ENCODE results near the gene MXD3.
"Not testable (repeated sequence)": the region's sequence is repeated elsewhere in the genome, so short reads cannot be mapped to it uniquely, and the experiment has no call there.

Gene MXD3

DNA sequence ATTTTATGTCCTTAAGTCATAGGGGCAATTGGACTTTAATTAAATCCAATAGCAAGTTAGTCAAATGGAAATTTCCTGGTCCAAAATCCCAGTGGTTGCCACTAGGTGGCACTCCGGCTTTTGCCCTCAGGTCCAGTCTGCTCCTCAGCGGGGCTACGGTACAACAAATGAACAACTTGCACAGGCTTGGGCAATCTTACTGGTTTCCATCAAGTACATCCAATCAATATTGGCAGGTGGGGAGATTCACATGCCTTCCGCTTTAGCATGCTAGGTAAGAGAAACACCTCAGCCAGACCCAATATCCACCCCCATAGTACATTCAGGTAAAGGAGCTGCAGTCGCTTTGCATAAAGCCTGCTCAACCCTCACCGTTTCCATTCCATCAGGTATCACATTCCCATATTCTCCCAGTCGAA, 6.3 kb upstream of the MXD3 start:
- peak; percentile 63 for DNase-seq

GRCh38 chr5:177316005-177316404, 4.3 kb upstream of the MXD3 start:
- no peak for DNase-seq

- no peak for DNase-seq
These were observed 3.7 kb upstream of the MXD3 start for GRCh38 chr5:177315411-177315810.

- no peak for DNase-seq
These were observed 3.0 kb upstream of the MXD3 start for GRCh38 chr5:177314376-177315342.

GRCh38 chr5:177313561-177314259, 2.0 kb upstream of the MXD3 start:
- DNase-seq, result no peak

GRCh38 chr5:177312649-177313181, 1.0 kb upstream of the MXD3 start:
- DNase-seq, result no peak

GRCh38 chr5:177311392-177311722, 341 bp downstream of the MXD3 start:
- DNase-seq, result no peak

- no peak for DNase-seq
These were observed 824 bp downstream of the MXD3 start for GRCh38 chr5:177310757-177311391.

- no peak for DNase-seq
These were observed 1.4 kb downstream of the MXD3 start for GRCh38 chr5:177310332-177310731.

DNA sequence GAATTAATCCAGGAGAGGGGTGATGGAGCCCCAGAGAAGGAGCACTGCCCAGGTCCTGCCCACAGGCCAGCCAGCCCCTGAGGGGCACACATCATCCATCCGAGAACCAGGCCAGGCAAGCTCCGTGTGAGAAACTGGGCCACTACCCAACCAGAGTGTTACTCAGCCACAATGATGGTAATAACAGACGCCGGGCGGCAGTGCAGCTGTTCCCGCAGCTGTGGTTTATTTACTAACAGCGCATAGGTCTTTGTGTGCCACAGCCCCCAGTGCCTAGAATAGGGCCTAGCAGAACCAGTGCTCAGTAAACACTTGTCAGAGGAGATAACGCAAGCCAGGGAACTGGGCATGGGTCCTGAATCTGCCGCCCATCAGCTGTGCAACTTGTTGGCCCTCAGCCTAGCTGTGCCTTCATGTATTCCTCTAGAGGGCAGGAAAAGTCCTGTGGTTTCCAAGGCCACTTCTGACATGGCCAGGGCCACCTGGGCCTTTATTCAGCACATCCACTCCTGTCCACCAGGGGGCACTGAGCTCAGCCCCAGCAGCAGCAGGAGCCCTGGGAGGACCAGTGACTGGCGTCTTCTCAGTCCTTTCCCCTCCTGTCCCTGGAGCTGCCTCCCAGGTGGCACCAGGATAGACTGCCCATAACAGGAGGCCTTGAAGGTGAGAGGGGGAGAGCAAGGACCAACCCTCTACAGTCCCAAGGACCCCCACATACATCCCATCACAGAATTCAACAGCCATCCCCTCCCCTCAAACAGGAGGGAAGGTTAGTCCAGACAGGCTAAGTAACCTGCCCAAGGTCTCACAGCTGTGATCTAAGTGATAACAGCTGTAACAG, 2.1 kb downstream of the MXD3 start:
- peak; percentile 61 for DNase-seq

- no peak for DNase-seq
These were observed 3.0 kb downstream of the MXD3 start for GRCh38 chr5:177308740-177309139.

GRCh38 chr5:177307544-177308363, 3.9 kb downstream of the MXD3 start:
- no peak for DNase-seq

DNA sequence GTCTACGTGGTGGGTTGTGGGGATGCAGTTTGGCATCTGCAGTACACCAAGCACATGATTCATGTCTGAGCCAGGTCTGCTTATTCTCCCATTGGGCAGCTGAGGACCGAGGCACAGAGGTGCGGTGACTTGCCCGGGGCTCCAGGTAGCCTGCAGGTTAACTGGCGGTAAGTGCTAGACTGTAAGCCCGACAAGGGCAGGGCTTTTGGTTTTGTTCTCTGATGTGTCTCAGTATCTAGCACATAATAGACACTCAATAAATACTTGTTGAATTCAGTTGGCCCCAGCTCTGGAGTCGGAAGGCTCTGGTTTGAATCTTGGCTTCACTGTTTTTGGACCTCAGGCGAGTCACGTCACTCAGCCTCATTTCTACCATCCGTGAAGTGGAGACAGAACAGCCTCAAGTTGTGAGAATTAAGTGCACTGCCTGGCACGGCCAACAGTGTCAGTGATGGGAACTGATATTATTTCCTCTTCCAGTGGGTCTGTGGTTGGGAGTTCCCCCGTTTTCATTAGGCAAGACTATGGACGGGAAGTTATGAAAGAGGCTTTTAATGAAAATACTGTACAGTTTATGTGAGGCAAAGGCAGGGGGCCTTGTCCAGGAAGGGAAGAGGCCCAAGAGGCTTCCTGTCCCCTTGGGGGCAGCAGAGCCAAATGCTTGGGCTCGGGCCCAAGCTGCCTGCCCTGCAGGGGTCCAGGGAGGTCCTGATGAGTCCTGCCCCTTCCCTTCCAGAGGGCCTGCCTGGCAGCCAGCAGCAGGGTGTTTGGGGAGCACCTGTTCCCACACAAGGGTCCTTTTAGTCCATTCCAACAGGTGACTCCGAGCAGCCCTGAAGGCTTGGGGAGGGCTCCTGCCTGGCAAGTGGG, 4.8 kb downstream of the MXD3 start:
- no peak for DNase-seq

- DNase-seq, result not testable (repeated sequence)
These were observed 5.5 kb downstream of the MXD3 start for GRCh38 chr5:177306103-177306640.

DNA sequence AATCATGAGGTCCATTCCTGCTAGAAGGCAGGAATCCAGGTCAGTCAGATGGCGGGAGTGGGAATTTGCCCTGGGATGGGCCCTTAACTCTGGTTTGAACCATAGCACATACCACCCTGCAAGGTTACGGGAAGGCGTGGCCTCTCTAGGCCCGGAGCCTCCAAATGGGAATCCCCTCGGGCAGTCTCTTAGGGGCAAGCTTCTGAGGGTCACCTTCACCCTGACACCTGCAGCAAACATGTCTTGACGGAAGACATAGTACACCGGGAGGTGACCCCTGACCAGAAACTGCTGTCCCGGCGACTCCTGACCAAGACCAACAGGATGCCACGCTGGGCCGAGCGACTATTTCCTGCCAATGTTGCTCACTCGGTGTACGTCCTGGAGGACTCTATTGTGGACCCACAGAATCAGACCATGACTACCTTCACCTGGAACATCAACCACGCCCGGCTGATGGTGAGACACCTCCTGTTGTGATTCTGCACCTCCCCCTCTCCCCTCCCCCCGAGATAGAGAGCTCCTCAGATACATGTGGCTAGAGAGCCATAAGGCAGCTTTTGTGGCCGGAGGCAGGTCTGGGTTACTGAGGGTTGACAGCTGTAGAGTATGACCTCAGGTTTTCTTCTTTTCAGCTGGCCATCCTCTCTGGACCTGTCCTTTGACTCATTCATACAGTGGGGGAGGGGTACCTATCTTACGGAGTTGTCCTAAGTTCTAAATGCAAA, 7.1 kb downstream of the MXD3 start:
- DNase-seq, result no peak

DNA sequence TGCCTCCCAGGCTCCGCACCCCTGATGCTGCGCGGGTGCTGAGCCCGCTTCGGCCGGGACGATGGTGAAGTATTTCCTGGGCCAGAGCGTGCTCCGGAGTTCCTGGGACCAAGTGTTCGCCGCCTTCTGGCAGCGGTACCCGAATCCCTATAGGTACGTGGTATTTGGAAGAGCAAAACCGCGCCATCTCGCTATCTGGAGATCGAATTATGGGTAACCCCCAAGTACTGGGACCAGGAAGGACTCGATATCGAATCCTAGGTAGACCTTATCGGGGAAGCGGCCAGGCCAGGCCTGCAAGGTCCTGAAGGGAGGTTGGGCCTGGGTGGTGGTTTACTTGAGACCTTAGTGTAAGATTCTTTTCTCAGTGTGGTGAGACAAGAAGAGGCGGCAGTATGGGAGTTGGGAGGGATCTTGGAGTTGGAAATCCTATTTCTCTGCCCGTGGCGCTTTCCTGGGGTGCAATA, 7.7 kb downstream of the MXD3 start:
- no peak for DNase-seq

DNA sequence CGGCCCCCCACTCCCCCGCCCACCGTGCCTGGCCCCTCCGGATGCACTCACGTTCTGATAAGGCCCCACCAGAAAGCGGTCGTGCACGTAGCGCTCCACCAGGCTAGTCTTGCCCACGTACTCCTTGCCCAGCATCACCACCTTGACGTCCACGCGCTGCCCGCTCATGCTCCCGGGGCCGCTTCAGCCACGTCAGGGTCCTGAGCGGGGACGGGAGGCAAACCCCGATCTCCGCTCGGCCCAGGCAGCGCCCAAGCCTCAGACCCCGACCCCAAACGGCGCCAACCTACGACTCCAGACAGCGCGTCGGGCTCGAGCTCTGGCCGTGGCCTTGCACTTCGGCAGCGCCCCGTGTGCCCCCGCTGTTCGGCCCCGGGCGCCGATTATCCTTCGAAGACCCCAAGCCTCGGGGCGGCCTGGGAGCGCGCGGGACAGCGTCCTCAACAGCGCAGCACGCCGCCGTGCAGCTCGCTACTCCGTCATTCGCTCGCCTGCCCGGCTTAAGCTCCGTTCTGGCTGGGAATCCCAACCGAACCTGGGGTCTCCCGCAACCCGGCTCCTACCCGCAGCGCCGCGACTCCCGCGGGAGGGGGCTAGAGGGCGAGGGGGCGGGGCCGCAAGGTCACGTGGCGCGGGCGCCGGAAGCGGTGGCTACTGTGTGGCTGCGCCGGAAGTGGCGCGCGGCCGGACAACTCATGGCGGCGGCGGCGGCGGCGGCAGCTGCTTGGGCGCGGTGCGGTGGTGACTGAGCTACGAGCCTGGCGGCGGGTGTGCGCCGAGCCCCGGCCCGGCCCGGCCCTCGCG, 8.4 kb downstream of the MXD3 start, which contains the start of the genes PRELID1 and RAB24:
Gene PRELID1, plus strand, starts transcription at position 679 of the 804 bp plus-strand sequence. CDS start 187 bp downstream, outside the sequence.
Gene RAB24, minus strand, starts transcription at position 599 of the 804 bp plus-strand sequence. Its CDS starts 431 bp downstream, at position 168.
- DNase-seq, result peak; percentile 85
